Measurements from ENCODE around the gene CCNY. TPM values are rescaled to one million over a fixed set of nuclear protein-coding genes. Genes with fewer than 3 reads are reported as not detected.

The CCNY gene
- total and polyA plus RNA-seq, 2 of the 4 experiments (the other 2 are of a cell fraction), result 38.0 to 131 TPM

- in situ Hi-C loops (cut with MboI; ENCODE audit: low sequenced_read_pairs), result loop anchor here (10.0 to 25.0 kb wide), 2 partner anchors 334 to 457 kb away; no protein-coding TSS in a partner anchor
- CTCF ChIA-PET, result no interaction called here
Observed at GRCh38 chr10:35569111-35569707, 232.9 kb downstream of the CCNY start.

More at GRCh38 chr10:35569111-35569707, 232.9 kb downstream of the CCNY start:
- no peak overlapping the region for H3K4me2 ChIP-seq (ENCODE audit: low read depth, low read length)
- TF ChIP-seq RCOR1 (IDR thresholded peaks at IDR 0.05; ENCODE audit: insufficient replicate concordance, low read length) (no peak), MXI1 (IDR thresholded peaks at IDR 0.05; ENCODE audit: borderline replicate concordance, low read depth, low read length) (no peak), NFE2L2 (IDR thresholded peaks at IDR 0.05; ENCODE audit: low read depth, low read length) (no peak), POLR2A (IDR thresholded peaks at IDR 0.05; ENCODE audit: low read depth, low read length) (no peak), RAD21 (IDR thresholded peaks at IDR 0.05; ENCODE audit: low read length) (no peak), USF2 (IDR thresholded peaks at IDR 0.05; ENCODE audit: low read depth, low read length) (no peak), SMC3 (IDR thresholded peaks at IDR 0.05; ENCODE audit: low read depth, low read length) (no peak), CTCF (conservative IDR thresholded peaks at IDR 0.05; ENCODE audit: low read depth, low read length) (no peak), MAZ (IDR thresholded peaks at IDR 0.05; ENCODE audit: borderline replicate concordance, low read depth, low read length) (no peak), RFX5 (IDR thresholded peaks at IDR 0.05; ENCODE audit: low read depth, low read length) (no peak), CEBPB (IDR thresholded peaks at IDR 0.05; ENCODE audit: low read depth, low read length) (no peak), CHD1 (IDR thresholded peaks at IDR 0.05; ENCODE audit: low read depth, low read length) (no peak), BHLHE40 (IDR thresholded peaks at IDR 0.05; ENCODE audit: low read depth, low read length) (no peak), MAFK (IDR thresholded peaks at IDR 0.05; ENCODE audit: low read depth, low read length) (no peak), FOS (IDR thresholded peaks at IDR 0.05; ENCODE audit: low read depth, low read length) (no peak)
- TF ChIP-seq, protein P1, sequence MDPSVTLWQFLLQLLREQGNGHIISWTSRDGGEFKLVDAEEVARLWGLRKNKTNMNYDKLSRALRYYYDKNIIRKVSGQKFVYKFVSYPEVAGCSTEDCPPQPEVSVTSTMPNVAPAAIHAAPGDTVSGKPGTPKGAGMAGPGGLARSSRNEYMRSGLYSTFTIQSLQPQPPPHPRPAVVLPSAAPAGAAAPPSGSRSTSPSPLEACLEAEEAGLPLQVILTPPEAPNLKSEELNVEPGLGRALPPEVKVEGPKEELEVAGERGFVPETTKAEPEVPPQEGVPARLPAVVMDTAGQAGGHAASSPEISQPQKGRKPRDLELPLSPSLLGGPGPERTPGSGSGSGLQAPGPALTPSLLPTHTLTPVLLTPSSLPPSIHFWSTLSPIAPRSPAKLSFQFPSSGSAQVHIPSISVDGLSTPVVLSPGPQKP (IDR thresholded peaks at IDR 0.05; ENCODE audit: borderline replicate concordance, low read depth, low read length), result no peak
- peaks cover 6% of the 10 kb centered on the region for H3K4me1 ChIP-seq (ENCODE audit: control insufficient read depth, insufficient read depth, low read length)
- peaks cover 0 to 19% of the 10 kb centered on the region in 2 experiments; a peak in 2 of 4 replicates for H3K79me1 ChIP-seq (ENCODE audit: low read depth in 1 of 2, low read length in 2 of 2)
- ATAC-seq (ENCODE audit: low read depth) (no peak), DNase-seq (no peak)
- no peak overlapping the region for H3K18ac ChIP-seq (ENCODE audit: low read depth, low read length)
- no peaks in the 10 kb centered on the region for H3K9me3 ChIP-seq (ENCODE audit: control insufficient read depth, insufficient read depth, low read length)
- H4K8ac ChIP-seq (ENCODE audit: low read depth in 2 of 2, low read length in 2 of 2), result no peak overlapping the region
- H3K56ac ChIP-seq (ENCODE audit: extremely low read depth, insufficient read depth, low read length), result no peak overlapping the region
- no peak overlapping the region for H2AK5ac ChIP-seq (ENCODE audit: low read depth, low read length)
- H2BK15ac ChIP-seq (ENCODE audit: low read depth, low read length), result no peak overlapping the region
- H3K4ac ChIP-seq (ENCODE audit: low read depth, low read length), result no peak overlapping the region
- no peak overlapping the region for H3K14ac ChIP-seq (replicated peaks; ENCODE audit: low read depth, low read length)
- POLR2A ChIA-PET (ENCODE audit: unreplicated experiment), result no interaction called here
- 89% methylated on average over 3 of the region's 19 CpGs; no CpG with 5 or more reads in 1 of the 2 experiments for WGBS, 2 experiments (ENCODE audit: extremely low coverage in 2 of 2, insufficient read length in 1 of 2)
- intact Hi-C loops (cut with micrococcal nuclease), result loop anchor here (10.0 kb wide), 2 partner anchors 324 to 444 kb away; partner anchors contain the start of gene CREM
- no peak overlapping the region for H2BK20ac ChIP-seq (ENCODE audit: low read depth, low read length)
- dilution Hi-C loops (cut with HindIII; ENCODE audit: low sequenced_read_pairs, unreplicated experiment), result no loop called here
- no peak overlapping the region for H2BK5ac ChIP-seq (ENCODE audit: low read depth, low read length, poor library complexity, severe bottlenecking)
- 0 out of 2 replicates have a peak, but pooled peaks cover 5% of the 10 kb centered on the region for H4K20me1 ChIP-seq (ENCODE audit: insufficient read depth, low read length)
- no peak overlapping the region for H2BK120ac ChIP-seq (ENCODE audit: low read depth, low read length)
- no peak overlapping the region for H4K5ac ChIP-seq (ENCODE audit: low read depth, low read length)
- H3K4me3 ChIP-seq (ENCODE audit: insufficient read depth, low read depth, low read length), result no peak overlapping the region
- H3K9me1 ChIP-seq (ENCODE audit: insufficient read depth, low read length), result peaks cover 11% of the 10 kb centered on the region
- no peaks in the 10 kb centered on the region for H3K27me3 ChIP-seq (ENCODE audit: control insufficient read depth, insufficient read depth, low read length)
- H2AFZ ChIP-seq (replicated peaks; ENCODE audit: low read length, poor library complexity), result no peak overlapping the region
- H3K36me3 ChIP-seq (ENCODE audit: control insufficient read depth, insufficient read depth, low read length), result peaks cover 27% of the 10 kb centered on the region
- BruUV-seq (replicated peaks), result no TSS peak
- no peak overlapping the region for H4K91ac ChIP-seq (ENCODE audit: insufficient read depth, low read depth, low read length)
- no peak overlapping the region for H2AK9ac ChIP-seq (replicated peaks; ENCODE audit: low read depth, low read length, poor library complexity)
- no peak overlapping the region for H3K27ac ChIP-seq (ENCODE audit: insufficient read depth, low read length)
- no peak overlapping the region for H3K23ac ChIP-seq (ENCODE audit: low read depth, low read length)
- no peak overlapping the region for H3K9ac ChIP-seq (ENCODE audit: low read depth, low read length)
